HL-60/S4 treated with phorbol 12-myristate 13-acetate at 8.2 ng/mL for 4 days and 3 days (cell line): ENCODE measurements around the gene KCNA4.
"Not testable (repeated sequence)": the region's sequence is repeated elsewhere in the genome, so short reads cannot be mapped to it uniquely, and the experiment has no call there.

ENCODE experiments used
- in situ Hi-C: fragments of 300-500 bp; cut with MboI; formaldehyde crosslinking; loops from 2 replicates; pipeline ENCODE4 v1.15.0; 2022; ENCODE audit warnings: low sequenced_read_pairs

Gene KCNA4

DNA sequence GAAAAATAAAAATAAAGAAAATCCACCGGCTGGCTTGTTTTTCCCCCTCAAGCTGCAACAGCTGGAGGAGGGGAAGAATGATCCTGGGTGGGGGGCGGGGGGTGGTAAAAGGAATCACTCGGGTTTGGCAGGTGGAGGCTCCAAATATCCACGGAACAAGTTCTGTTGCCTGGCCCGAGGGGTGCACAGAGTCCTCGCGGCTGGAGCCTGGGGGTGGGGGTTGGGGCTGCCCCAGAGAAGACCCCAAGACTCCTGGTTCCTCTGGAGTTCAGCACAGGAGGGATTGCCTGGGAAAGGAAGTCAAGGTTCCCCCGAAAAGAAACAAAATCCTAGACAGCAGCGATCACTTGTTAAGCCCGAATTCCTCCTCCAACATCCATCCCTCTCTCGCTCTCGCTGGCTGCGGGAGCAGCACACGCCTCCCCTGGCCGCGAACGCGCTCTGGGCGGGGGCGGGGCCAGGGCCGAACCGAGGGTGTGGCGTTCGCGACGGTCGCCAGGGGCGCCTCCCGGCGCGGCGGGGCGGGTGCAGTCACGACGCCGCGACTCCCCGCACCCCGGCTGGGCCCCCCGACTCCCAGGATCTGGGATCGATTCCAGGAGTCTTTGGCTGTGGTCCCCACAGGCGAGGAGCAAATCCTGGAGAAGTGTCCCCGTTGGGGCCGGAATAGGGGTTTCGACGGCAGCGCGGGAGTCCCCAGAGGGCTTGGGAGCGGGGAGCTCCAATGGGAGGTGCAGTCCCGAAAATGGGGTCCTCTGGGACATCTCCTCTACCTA, at the start of gene KCNA4:
KCNA4 (minus strand) TSS at position 443 of the 776 bp plus-strand sequence. CDS start 4,352 bp downstream, outside the sequence.
- in situ Hi-C loops, result no loop called here

GRCh38 chr11:30062103-30062502, 45.3 kb upstream of the KCNA4 start:
- in situ Hi-C loops, result no loop called here

DNA sequence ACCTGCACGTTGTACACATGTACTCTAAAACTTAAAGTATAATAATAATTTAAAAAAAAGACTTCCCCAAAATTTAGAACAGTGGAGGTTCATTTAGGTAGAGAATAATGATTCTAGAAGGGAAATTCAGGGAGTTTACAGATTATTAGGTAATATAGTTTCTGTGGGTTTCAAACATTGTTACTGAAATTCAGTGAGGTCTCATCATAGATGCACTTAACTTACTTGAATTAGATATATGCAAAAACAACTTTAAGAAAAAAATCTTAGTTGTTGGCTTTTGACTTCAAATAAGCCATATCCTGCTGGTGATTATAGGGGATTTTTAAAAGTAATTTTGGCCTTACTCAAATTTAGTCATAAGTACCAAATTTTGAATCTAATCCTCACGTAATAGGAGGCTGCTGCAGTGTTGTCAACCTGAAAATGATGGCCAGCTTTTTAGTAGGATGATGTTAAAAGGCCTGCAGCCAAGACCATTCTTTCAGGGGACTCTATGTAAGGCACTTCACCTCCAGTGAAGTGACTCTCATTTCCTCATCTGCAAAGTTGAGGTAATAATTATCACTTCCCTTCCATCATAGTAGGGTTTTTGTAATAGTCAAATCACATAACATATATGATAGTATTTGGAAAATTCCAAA, 42.5 kb upstream of the KCNA4 start:
- in situ Hi-C loops, result no loop called here

DNA sequence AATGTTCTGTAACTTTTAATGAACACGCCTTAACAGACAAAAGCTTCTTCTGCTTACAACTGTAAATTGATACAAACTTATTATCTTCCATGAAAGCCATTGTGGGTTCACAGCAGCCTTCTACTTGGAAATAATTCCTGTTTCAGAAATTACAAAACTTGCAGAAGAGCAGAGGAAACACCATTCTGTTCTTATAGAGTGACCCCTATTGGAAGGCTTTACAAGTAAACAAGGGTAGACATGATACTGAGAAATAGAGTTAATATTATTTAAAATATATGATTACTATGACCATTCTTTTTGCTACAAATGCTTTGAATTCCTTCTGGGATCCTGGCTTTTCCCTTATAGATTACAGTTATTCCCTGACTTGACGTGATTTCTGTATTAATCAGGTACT, 32.4 kb upstream of the KCNA4 start:
- in situ Hi-C loops, result no loop called here

DNA sequence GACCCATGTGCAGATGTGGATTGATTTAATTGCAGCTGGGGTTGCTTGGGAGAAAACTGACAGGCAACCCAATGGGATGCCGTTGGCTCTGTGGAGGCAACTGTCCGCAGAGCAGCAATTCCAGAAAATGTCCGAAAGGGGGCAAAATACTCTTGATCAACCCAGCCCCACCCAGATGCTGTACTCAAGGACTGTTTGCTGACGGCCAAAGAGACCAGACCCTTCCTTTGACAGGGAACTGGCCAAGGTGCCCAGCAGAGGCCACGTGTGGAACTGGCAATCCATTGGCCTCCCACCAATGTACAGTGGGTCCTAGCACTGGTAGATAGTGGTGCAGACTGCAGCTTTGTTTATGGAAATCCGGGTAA, 29.7 kb upstream of the KCNA4 start:
- in situ Hi-C loops, result no loop called here

GRCh38 chr11:30045921-30046577, 29.2 kb upstream of the KCNA4 start:
- in situ Hi-C loops, result no loop called here

GRCh38 chr11:30045144-30045543, 28.3 kb upstream of the KCNA4 start:
- in situ Hi-C loops, result no loop called here

- in situ Hi-C loops, result no loop called here
These were observed 24.3 kb upstream of the KCNA4 start for GRCh38 chr11:30041171-30041570.

- in situ Hi-C loops, result not testable (repeated sequence)
These were observed 17.9 kb upstream of the KCNA4 start for GRCh38 chr11:30034746-30035145.

- in situ Hi-C loops, result not testable (repeated sequence)
These were observed 17.3 kb upstream of the KCNA4 start for GRCh38 chr11:30034166-30034565.

DNA sequence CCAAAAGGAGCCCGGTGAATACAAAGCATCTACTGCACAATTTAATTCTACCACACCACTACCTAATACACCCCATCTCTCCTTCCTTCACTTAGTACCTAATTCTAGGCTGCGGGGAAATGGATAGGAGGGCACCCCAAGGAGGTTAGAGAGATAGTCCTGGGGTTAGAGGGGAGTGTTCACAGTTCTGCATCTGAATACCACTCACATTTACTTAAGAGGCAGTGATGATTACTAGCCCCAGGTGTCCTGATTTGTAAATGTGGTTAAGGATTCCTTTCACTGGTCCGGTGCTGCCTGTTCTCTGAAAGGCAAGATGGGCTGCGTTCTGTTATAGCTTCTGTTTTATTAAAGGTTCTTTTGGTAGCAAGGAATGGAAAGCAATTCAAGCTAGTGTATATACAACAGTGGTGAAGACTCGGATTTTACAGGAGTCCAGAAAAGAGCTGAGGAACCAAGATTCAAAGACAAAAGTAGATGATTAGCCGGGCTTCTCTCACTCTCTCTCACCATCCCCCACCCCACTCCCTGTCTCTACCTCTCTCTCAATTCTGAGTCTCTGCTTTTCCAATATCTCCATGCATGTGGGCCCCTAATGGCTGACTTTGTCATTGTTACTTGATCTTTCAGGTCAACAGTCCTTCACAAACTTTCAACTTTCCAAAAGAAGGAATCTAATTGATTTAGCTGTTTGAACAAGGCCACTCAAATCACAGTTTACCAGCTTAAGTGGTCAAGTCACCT, 8.7 kb upstream of the KCNA4 start:
- in situ Hi-C loops, result no loop called here

GRCh38 chr11:30023074-30023473, 6.2 kb upstream of the KCNA4 start:
- in situ Hi-C loops, result no loop called here

GRCh38 chr11:30019481-30019880, 2.7 kb upstream of the KCNA4 start:
- in situ Hi-C loops, result no loop called here

- in situ Hi-C loops, result no loop called here
These were observed 1.7 kb upstream of the KCNA4 start for GRCh38 chr11:30018495-30018894.

GRCh38 chr11:30017445-30017895, 640 bp upstream of the KCNA4 start:
- in situ Hi-C loops, result no loop called here

- in situ Hi-C loops, result no loop called here
These were observed 961 bp downstream of the KCNA4 start for GRCh38 chr11:30015725-30016412.

GRCh38 chr11:30012346-30012745, 4.5 kb downstream of the KCNA4 start:
- in situ Hi-C loops, result no loop called here

GRCh38 chr11:30009060-30009459, 7.8 kb downstream of the KCNA4 start:
- in situ Hi-C loops, result no loop called here

DNA sequence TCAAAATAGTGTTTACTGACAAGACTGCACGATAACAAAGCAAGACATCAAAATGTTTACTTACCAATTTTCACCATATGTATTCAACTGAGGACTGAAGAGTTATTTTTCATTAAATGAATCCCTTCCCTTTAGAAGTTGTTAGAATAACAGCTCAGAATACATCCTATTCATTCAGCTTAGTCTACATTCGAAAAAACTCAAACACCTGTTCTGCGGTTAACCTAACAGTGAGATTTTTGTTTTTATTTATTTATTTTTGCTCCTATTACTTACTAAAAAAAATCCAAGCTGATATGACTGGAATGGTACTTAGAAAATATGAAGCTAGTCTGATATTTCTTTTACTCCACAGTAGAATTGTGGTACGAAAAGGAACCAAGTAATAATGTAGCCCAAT, 10.0 kb downstream of the KCNA4 start:
- in situ Hi-C loops, result no loop called here

DNA sequence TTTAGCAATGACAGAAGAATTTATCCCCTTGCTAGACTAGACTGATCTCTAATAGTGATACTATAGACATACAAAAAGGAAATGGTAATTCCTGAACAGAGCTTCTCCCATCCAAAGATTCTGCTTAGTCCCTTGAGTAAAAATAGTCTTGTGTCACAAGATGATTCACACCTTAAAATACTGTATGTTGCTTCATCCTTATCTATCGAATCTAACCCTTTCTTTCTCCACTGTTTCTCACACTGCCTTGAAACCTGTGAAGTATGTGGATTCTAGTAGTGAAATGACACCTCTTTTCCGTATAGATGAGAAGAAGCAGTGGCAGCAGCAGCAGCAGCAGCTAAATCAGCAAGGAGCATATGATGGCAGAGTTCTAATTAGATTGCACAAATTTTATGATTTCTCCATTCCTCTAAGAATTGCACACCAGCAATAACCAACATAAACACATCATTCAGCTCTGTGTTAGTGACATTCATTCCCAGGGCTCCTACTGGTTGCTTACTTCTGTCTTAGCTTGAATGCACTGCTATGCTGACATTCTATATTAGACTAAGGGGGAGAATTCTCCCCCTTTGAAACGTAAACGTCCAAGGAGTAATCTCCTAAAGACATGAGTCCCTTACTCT, 14.6 kb downstream of the KCNA4 start:
- in situ Hi-C loops, result no loop called here
